ENCODE measurements around the gene CHCHD6.
"Not testable (repeated sequence)": the region's sequence is repeated elsewhere in the genome, so short reads cannot be mapped to it uniquely, and the experiment has no call there.

Gene CHCHD6

DNA sequence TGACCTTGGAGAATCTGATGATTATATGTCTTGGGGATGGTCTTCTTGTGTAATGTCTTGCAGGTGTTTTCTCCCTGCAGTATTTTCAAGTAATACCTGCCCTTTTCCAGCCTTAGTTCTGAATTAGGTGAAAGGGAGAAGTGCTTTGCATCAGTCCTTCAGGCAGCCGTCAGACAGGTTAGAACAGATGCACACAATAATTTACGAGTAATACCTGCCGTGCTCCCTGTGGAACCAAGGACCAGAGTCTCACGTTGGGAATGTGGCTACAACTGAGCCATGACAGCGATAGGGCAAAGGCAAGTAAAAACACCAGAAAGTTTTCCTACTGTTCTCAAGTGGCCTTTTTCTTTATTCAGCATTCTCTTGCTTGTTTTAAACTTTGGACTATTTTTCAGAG, 69.1 kb downstream of the CHCHD6 start:
- no peak for DNase-seq

DNA sequence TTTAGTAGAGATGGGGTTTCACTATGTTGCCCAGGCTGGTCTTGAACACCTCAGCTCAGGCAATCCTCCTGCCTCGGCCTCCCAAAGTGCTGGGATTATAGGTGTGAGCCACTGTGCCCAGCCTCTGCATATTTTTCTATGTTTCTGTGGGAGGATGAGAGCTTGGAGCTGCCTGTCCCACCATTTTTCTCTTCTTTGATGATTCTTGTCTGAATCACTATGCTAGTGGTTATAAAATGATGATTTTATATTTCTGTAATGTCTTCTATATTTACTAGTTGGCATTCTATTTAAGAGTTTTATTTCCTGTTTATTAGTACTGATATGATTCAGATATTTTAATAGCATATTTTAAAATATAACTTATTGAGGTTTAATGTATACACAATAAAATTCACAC, 69.7 kb downstream of the CHCHD6 start:
- DNase-seq: no peak

DNA sequence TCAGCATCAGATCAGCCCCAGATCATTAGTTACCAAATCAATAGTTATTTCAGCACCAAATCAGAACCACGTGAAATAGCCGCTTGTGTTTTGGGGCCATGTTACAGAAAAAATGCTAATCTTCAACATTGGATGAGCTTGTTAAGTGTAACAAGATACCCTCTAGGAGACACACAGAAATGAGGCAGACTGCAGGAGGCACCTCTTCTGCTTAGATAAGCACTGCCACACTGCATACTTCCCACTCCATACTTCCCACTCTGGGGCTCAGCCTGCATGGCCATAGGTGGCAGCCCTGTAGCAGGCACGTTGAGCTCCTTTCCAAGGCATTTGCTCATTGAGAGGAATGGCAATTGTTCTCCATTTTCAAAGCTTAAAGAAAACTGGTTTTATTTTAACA, 73.3 kb downstream of the CHCHD6 start:
- DNase-seq: no peak

DNA sequence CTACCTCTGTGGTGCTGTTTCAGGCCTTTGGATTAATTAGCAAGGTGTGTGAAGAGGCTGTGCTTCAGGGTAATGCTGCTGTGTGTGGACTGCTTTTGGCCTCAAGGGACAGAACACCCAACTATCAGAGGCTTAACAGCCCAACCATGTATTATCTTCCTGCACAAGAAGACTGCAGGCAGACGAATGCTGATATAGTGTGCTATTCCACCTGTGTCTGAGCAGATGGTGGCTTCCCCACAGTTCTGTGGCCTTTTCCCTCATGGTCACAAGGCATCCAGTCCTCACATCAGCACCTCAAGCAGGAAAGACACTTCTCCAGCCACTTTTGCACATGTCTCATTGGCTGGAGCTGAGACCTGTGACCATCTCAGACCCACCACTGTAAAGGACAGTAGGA, 76.6 kb downstream of the CHCHD6 start:
- no peak for DNase-seq

DNA sequence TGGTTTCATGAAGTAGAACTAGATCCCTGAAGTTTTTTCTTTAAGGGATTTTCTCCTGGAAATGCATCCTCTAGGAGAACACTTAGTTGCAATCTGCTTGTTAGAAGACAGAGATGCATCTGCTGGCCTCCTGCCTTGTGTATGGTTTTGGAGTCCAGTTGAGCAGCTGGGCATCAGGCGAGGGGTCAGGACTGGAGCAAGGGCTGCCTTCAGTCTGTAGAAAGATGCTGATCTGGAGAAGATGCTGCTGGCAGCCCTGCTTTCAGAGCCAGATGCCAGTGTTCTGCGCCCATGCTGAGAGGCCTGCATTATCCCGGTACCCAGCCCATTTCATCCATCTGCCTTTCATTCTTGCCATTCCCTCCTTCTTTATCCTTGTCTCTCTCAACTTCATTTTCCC, 77.4 kb downstream of the CHCHD6 start:
- no peak for DNase-seq

DNA sequence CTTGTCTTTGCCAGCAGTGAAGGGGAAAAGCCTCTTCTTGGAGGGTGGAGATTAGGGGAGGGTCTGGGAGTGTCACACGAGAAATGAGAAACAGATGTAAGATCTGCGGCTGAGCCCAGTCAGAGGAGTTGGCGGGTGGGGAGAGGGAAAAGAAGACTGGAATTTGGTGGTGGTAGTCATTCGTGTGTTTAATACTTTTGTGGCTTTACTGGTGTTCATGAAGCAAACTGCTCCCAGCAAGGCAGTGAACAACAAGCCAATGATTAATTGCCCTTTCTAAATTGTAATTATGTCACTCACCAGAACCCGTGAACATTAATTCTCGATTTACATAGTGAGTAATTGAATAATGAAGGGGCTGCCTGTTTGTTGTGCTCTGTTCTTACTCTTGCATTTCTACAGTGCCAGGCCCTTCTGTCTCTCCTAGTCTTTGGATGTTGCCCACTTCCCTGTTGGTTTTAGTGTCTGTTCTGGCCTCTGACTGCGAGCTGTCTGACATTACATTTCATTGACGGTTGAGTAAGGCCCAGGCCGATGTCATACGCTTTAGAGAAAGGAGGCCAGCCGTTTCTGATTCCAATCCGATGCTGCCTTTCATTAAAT, 78.0 kb downstream of the CHCHD6 start:
- no peak for DNase-seq

DNA sequence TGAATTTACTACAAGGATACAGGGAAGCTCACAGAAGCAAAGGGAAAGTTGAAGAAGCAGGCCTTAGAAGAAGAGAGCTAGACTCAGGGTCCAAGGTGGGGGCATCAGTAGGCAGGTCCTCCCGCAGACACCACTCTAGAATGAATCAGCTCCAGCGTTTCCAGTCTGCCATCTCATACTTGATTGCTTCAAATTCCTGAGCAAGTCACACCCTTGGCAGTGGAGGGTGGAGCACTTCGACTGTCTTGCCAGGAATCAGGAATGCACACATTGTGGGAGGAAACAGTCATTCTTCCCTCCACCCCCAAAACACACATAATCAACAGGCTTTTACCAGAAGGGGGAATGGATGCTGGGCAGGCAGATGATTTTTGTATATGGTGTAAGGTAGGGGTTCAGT, 78.5 kb downstream of the CHCHD6 start:
- DNase-seq: no peak

DNA sequence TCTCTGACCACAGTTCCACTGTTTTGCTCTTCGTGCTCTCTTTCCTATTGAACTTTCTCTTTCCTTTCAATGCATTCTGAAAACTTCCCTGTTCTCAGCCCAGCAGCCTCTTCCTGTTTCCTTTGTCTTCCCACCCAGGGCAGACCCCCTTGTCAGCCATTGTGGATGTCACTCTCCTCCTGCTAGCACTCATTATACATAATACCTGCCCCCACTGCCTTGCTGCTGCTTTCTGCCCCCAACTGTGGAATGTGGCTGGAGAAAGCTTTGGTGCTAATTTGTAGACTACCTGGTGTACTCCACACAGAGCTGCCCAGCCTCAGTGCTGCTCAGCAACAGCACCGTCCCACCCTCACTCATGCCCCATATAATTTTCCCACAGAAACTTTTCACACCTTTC, 80.2 kb downstream of the CHCHD6 start:
- no peak for DNase-seq

DNA sequence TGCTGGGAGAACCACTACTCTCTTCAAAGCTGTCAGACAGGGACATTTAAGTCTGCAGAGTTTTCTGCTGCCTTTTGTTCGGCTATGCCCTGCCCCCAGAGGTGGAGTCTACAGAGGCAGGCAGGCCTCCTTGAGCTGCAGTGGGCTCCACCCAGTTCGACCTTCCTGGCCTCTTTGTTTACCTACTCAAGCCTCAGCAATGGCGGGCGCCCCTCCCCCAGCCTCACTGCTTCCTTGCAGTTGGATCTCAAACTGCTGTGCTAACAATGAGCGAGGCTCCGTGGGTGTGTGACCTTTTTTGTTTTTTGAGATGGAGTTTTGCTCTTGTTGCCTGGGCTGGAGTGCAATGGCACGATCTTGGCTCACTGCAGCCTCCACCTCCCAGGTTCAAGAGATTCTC, 87.3 kb downstream of the CHCHD6 start:
- DNase-seq: not testable (repeated sequence)

DNA sequence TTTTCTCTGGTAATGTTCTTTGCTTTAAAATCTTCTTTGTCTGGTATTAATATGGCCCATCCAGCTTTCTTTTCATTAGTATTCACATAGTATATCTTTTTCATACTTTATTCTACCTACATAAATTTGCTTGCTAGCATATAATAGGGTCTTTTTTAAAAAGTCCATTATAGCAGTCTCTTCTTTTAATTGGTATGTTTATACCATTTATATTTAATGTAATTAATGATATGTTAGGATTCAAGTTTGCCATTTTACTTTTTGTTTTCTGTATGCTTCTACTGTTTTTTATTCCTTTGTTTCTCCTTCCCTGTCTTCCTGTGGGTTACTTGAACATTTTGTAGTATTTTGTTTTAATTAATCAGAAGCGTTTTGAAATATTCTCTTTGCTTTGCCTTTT, 89.0 kb downstream of the CHCHD6 start:
- no peak for DNase-seq

DNA sequence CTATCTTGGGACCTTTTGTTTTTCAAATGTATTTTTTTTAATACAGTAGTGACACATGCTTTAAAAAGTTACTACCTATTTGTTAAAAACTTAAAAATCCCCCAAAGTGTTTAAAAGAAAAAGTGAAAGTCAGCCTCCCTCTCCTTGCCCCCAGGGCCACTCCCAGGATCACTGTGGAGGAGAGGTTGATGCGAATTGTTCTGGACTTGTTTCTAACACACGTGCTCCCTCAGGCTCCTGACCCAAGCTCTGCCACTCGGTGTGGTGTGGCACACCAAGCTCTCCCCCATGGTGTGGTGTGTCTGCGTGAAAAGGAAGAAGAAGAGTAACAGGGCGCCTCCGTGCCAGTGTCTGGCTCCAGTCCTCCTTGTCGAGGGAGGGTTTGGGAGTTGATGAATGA, 93.5 kb downstream of the CHCHD6 start:
- DNase-seq: no peak

DNA sequence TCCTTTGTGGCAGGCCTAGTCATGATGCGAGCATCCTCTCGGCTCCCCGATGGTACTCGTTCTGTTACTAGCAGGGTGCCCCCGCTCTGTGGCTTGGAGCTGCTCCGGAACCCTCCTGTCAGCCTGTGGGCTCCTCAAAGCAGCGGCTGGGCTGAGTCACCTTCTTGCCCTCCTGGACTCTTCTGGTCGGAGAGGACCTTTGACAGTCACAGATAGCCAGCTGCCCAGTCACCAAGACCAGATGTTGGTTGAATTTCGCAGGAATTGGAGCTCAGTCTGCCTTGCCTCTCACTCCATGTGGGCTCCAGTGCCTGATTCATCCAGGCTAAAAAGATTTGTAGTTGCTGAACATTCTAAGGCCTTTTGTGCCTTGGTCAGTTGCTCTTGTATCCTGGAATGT, 94.5 kb downstream of the CHCHD6 start:
- DNase-seq: no peak

DNA sequence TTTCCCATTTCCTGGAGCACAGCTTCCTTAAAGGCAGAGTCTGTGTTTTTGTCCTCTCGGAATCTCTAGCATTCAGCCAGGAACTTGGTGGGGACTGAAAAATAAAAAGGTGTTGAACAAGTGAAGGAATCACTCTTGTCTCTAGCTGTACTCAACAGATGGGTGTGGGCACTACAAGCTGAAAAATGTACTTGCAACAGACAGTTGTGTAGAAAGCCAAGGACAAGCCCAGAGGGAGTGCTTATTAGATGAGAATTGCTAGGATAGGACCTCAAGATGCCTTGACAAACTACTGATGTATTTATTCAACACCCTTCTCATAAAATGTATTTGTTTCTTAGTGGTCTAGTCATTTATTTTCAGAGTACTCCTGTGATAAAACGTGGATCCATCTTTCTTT, 95.1 kb downstream of the CHCHD6 start:
- DNase-seq: no peak

DNA sequence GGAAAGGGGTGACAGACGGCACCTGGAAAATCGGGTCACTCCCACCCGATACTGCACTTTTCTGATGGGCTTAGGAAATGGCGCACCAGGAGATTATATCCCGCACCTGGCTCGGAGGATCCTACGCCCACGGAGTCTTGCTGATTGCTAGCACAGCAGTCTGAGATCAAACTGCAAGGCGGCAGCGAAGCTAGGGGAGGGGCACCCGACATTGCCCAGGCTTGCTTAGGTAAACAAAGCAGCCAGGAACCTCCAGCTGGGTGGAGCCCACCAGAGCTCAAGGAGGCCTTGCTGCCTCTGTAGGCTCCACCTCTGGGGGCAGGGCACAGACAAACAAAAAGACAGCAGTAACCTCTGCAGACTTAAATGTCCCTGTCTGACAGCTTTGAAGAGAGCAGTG, 97.3 kb downstream of the CHCHD6 start:
- not testable (repeated sequence) for DNase-seq

DNA sequence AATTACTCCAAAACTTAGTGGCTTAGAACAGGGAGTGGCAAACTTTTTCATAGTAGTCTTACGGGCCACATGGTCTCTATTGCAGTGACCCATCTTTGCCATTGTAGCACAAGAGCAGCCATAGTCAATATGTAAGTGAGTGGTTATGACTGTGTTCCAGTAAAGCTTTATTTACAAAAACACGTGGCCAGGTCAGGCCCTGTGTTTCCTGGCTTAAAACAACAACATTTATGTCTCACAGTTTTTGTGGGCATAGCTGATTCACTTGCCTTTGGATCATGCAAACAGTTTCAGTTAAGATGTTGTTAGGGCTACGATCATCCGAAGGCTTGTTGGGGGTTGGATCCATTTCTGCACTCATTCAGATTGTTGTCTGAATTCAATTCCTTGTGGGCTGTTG, 103.8 kb downstream of the CHCHD6 start:
- no peak for DNase-seq

DNA sequence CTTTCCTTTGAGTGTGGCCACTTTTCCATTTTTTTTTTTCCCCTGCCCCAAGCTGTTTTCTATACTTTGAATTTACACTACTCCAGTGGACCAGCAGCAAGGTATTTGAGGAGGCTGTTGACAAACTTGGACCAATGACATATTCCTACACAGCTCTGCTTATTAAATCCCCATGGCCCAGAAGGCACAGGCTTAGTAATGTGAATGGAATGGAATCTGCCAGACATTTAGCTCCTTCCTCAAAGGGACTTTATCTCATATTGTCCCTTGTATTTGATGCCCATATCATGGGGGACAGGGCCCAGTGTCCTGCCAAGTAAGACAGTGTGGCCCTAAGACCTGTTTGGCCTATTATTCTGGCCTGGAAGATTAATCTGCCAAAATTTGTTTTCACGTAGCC, 107.5 kb downstream of the CHCHD6 start:
- DNase-seq: no peak

DNA sequence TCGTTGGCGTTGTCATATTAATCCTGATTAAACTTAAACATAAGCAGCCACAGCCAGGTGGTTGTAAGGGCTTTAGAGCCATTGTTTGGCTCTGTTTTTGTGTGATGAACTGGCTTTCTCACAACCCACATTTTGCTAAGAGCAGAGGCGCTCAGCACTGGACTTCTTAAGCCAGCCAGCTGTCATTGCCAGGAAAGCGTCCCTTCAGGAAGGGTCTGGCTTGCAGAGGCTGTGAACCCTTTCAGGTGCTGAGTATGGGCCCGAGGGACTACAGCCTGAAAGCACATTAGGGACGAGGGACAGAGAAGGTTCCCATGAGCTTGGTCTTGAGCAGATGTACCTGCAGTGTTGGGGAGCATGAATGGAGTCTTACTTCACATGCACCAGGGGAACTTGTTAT, 112.3 kb downstream of the CHCHD6 start:
- no peak for DNase-seq

DNA sequence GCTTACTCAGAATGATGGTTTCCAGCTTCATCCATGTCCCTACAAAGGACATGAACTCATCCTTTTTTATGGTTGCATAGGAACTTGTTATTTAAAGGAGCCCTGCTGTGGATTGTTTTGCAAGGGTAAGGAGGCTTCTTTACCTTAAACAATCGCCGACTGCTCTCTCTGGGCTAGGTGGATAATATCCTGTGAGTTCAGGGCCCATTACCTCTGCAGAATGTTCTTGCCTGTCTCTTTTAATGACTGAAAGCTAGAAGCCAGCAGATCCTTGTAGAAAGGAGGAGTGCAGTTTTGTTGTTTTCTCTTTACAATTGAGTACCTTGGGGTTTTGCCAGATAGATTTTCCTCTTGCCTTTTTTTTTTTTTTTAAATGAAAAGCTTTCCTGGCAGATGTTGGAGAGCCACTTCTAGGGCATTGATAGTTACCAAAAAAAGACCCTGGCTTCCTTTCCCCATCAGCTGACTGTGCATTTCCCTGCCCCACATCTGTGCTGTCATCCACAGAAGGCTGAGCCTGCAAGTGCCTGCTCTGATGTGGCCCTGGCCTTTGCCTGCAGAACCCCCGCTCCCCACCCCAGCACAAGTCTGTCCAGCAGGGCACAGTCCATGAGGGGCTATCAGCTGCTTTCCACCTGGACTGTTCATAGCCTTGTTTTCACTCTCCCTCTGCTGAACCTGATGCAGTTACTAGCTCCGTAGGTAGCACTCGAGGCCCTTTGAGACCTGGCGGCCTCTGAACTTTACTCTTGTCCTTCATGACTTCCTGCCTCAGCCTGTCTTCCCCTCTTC, 113.1 kb downstream of the CHCHD6 start:
- no peak for DNase-seq

DNA sequence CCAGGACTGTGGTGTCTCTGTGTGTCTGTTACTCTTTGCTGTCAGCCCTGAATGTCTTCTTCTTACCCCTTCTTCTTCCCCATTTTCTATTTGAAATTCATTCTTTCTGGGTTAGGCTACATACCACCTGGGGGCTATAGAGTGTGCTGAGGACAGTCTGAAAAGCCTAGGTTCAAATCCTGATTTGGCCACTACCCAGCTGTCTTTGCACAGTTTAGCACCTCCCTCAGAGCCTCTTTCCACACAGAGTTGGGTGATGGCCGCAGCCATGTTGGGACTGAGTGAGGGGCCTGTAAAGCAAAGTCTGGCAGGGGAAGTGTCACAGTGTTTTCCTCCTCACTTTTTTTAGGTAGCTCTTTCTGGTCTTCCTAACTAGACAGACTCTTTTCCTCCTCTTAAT, 113.7 kb downstream of the CHCHD6 start:
- DNase-seq: no peak

DNA sequence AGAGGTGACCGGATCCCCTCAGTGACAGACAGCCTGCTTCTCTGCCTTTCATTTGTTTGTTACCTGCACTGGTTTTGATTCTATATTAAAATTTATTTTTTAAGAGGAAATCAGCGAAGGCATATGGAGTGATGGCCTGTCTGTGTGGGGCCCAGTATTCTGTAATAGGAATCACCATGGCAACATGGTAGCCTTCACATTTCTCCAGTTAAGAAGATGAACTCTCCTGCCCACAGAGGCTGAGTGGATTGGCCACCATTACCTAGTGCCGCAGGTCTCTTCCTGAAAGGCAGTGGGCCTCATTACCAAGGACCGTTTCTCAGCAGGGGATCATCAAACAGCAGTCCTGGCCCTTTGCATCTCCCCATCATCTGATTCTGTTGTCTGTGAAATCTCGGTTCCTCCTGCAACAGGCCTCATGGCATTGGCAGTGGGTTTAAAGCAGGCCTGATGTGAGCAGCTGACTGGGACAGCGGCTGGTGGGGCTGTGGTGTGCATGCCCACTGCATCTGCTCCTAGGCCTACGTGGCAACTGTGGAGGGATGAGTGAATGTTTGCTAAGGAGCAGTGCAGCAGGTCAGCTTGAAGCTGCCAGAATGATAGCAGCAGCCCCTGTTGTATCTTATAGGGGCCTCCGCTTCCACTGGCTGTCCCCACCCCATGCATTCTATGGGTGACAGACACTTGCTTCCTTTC, 114.5 kb downstream of the CHCHD6 start:
- no peak for DNase-seq

DNA sequence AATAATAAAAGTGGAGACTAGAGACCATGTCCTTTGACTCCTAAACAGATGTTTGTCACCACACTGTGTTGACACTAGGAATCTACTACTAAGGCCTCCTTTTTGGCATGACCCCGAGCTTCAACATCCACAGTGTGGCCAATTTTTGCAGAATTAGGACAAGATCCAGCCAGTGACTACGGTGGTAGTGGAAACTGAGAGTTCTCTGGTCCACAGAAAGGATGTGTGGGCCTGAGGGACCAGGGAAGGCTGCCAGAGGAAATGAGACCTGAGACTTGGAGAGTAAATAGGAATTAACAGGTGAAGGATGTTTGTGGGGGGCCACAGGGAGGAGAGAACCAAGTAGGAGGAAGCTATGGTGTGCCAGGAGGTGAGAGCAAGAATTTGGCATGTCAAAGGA, 122.7 kb downstream of the CHCHD6 start:
- no peak for DNase-seq

DNA sequence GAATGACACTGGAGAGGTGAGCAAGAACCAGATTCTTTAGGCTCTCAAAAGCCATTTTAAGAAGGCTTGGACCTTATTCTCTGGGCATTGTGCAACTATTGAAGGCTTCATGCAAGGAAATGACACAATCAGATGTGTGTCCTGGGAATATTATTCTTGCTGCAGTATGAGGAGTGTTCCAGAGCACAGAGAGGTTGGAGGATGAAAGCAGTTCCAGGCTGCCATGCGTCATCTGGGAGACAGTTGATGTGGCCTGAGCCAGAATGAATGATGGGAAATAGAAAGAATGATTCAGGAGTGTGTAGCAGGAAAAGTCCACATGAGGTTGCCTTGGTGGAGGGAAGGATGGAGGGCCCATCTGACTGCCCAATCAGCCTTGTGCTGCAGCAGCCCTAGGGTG, 123.1 kb downstream of the CHCHD6 start:
- DNase-seq: no peak

DNA sequence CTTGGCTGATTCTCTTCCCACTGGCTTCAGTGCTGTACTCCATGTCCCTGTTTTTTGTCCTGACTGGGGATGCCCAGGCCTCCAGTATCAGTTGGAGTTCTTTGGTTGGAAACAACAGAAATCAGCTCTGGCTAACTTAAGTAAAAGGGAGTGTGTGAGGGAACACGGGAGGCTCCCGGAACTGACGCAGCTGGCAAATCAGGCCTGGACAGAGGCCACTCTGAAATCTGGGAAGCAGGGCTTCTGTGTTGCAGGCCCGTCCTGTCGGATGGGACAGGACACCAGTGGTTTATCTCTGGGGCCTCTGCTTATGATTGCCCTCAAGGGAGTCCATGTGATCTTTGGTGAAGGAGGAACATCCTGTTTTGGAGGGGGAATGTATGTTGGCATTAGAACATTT, 124.3 kb downstream of the CHCHD6 start:
- no peak for DNase-seq

DNA sequence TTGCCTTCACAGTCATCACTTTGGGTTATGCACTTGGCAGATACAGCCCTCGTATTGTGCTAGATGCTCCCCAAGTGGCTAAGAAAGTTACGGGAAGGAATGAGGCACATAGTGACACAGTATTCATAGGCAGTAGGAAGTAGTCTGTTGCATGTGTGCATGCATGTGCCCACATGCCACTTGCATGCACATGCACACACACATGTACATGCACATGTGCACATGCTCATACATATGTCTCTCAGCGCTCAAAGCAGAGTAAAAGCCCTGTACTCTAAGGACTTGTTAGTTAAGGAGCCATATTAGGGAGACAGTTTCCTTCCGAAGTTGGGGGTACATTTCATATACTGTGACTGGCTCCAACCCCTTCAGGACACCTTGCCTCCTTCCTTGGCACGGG, 128.9 kb downstream of the CHCHD6 start:
- no peak for DNase-seq

Measured in hippocampal formation (tissue), 2 donors.